Smooth muscle cell of the brain vasculature (primary cell): Measurements from ENCODE around the gene TRIP12.
A peak's percentile ranks its signal among the peaks of the same experiment; 100 is the strongest.
"Not testable (repeated sequence)": the region's sequence is repeated elsewhere in the genome, so short reads cannot be mapped to it uniquely, and the experiment has no call there.

Experiments
- DNase-seq: peaks from one replicate; pipeline ENCODE4 v3.0.0-alpha.2; 2012; ENCODE audit warnings: low read depth, low spot score

Gene TRIP12

DNA sequence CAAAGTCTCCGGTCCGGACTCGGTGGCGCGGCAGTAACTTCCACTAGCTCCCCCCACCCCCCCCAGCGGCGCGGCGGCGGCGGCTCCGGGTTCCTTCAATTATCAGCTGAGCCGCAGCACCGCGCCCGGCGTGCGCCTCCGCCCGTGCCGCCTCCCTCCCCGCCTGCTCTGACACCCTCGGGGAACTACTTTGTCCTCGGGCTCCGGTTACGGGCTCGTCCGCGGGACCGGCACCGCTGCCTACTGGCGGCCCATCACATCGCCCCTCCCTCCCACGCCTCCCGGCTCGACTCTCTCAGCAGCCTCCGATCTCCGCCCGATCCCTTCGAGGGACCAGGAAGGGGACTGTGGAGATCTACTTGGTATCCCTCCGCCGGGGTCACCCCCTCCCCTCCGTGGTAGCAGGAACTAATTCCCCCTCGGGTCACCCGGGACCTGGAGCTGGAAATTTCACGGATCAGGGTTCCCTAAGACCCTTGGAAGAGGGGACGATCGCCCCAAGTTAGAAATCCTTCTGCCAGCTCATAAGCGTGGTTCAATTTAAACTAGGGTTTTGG lies at the start of gene TRIP12:
Gene TRIP12 (minus strand): TSS at position 118 of the 557 bp plus-strand sequence. CDS start 41,930 bp downstream, outside the sequence.
- peak; percentile 90 for DNase-seq

DNA sequence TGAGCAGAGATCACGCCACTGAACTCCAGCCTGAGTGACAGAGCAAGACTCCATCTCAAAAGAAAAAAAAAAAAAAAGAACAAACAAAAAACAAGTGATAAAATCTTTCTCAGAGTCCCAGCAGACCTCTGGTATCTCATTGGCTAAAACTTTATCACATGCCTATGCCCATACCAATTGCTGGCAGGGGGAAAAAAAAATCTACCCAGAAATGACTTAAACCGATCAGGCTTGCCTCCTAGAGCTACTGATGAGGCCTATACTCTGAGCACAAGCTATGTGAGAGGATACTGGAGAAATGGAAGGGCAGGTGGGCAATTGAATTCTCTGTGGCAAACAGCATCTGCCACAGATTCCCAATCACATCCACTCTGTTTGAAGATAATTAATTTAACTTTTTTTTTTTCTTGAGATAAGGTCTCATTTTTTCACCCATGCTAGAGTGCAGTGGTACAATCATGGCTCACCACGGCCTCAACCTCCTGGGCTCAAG lies 49.5 kb upstream of the TRIP12 start:
- no peak for DNase-seq

DNA sequence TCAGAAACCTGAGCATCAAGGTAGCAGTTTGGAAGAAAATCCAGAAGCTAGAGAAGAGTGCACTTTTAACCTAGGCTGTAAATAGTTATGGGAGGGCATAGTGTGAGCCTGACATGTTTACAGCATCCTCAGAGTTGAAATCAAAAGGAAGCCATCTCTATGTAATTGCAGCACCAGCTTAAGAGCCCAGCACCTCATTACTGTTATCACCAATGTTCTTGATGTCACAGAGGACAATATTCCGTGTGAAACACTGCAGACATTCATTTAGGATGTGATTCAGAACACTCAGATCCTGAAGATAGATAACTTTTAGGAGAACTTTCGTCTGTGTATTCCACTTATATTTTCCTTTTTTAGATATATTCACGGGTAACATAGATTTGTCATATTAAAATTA lies 48.6 kb upstream of the TRIP12 start:
- no peak for DNase-seq

DNA sequence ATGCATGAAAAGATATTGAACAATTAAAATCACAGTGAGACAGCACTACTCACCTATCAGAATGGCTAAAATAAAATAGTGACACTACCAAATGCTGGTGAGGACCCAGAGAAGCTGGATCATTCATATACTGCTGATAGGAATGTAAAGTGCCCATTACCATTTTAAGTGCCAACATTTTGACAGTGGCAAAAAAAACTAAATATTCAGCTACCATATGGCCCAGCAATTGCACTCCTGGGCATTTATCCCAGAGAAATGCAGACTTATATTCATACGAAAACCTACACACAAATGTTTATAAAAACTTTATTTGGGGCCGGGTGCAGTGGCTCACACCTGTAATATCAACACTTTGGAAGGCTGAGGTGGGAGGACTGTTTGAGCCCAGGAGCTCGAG lies 48.1 kb upstream of the TRIP12 start:
- no peak for DNase-seq

DNA sequence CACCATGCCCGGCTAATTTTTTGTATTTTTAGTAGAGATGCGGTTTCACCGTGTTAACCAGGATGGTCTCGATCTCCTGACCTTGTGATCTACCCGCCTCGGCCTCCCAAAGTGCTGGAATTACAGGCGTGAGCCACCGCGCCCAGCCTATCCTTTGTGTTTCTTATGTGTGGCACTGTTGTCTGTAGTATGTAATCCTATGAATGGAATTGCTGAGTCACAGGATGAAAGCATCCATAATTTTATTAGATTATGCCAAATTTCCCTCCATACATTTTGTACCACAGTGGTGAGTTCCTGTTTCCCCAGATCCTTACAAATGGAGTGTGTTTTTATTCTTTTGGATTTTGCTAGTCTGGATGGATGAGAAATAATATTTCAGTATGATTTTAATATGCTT lies 41.8 kb upstream of the TRIP12 start:
- not testable (repeated sequence) for DNase-seq

DNA sequence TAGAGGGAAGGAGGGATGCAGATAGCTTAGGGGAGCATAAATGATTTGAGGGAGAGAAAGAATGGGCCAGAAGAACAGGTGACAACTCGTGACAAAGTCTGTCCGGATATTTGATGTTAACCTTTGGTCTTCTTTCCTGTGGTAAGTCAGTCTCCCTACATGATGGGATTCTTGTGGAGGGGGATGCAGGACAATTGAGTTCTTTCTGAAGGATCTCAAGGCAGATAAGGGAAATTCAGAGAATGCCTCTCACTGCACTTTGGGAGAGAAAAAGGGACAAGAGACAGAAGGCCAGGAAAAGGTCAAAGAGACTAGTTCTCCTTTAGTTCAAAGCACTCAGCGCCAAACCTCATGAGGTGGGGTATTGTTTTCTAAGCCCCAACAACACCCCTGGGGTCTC lies 34.7 kb upstream of the TRIP12 start:
- DNase-seq, result no peak

DNA sequence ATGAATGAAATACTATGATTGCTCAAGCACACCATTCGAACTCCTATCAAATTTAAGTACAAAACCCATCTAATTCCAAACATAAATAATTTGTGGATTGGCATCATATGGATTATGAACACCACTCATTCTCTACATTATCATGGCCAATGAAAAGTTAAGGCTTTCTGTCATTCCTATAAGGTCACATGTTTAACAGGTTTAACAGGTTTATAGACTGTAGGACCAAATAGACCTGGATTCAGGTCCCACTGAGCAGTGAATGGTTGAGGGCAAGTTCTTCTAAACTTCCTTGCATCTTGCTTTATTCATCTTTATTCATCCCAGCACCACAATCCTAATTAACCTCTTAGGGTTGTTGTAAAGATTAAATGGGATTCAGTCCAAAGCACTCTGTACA lies 33.9 kb upstream of the TRIP12 start:
- no peak for DNase-seq

DNA sequence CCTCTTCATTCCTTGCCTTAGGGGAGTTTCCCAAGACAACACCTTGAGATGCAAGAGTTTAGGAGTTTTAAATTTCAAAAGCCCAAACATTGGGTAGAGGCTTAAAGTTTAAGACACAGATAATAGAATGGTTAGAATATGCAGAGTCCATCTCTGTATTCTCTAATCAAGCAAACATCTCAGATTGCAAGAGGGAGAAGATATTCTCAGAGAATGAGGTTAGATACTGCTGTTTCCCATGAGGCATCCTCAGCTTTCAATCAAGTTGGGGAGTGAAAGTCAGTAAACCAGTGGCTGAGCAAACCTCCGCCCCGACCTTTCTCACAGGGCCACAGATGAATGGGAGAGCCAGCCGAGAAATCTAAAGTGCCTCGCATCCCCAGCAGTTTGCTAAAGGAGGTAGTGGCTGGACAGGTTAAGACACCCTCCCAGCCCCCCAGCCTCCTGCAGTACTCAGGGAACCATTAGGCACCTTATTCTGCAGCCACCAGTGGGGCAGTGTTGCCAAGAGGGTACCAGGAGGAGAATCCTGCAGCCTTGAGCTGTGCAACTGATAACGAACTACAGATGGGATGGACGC lies 30.5 kb upstream of the TRIP12 start:
- DNase-seq, result no peak

DNA sequence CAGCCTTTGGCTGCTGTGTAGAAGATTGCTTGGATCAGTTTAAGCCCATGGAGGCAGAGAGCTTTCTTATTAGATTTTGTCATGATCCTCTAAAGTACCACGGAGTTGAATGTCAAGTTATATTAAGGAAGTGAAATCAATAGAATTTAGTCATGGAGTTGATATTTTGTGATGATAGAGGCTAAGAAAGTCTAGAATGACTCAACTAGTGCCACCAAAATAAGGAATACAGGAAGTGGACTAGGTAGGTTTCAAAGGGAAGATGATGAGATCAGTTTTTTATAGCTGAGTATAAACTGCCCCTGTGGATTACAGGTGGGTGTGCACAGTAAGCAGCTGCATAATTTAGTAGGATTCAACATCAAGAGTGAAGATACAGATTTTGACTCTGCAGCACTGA lies 25.7 kb upstream of the TRIP12 start:
- no peak for DNase-seq

DNA sequence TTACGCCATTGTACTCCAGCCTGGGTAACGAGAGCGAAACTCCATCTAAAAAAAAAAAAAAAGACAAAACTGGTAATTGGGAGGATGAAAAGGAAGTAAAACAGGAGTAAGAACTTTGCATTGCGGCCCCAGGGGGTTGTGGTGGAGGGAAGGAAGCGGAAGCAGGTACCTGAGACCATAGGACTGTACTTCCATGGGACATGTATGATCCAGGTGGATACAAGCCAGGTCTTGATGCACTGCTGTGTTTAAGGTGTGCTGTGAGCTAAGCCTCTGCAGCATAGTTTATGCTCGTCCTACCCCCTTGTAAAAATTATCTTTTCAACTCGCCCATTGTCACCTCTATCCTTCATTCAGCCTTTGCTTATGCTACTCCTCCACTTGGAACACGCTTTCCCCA lies 24.2 kb upstream of the TRIP12 start:
- DNase-seq, result no peak

DNA sequence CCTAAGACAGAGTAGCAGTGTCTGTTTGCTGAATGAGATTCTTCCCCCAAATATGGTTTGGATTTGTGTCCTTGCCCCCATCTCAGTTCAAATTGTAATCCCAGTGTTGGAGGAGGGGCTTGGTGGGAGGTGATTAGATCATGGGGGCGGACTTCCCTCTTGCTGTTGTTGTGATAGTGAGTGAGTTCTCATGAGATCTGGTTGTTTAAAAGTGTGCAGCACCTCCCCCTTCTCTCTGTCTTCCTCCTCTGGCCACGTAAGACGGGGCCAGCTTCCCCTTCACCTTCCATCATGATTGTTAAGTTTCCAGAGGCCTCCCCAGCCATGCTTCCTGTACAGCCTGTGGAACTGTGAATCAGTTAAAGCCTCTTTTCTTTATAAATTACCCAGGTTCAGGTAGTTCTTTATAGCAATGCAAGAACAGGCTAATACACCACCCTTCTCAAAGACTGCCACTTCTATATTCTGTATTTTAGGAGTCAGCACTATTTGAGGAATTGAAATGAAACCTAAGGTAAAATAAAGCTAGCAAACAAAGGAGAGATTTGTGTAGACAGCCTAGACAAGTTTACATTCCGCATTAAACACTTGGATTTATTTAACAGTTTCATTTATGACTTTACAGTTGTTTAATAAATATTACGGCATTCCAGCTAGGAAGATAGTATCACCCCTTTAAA lies 22.1 kb upstream of the TRIP12 start:
- DNase-seq, result no peak

DNA sequence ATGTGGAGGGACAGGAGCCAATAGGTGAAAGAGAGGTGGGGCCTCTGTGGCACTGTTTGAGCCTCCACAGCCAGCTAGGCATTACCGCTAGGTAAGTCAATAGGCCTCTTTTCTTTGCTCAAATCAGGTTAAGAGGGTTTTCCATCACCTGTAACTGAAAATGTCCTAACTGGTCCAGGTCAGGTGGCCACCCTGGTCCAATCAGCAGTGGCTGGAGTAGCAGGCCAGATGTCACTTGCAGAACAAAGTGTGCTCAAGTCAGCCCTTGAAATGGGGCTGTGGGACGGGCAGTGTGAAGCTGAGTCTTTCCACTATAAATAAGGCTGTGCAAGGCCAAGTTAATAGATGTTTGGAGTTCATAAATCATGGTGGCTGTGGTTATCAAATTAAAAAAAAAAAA lies 21.4 kb upstream of the TRIP12 start:
- DNase-seq, result no peak

DNA sequence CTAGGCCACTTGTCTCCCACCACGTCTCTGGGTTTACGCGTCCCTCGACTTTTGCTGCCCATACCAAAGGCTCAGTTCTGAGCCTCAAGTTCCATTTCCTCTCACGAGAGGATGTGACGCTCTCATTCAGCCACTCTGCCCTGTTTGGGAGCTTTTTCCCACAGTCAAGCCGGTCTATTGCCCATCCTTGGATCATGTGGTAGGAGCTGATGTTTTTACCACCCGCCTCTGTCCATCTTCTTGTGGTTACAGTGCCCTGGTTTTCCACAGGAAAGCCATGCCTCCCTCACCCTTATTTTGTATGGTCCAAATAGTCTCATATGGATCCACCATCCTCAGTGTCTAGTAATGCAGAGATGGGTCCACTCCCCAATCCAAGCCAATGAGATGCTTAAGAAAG lies 20.9 kb upstream of the TRIP12 start:
- no peak for DNase-seq

DNA sequence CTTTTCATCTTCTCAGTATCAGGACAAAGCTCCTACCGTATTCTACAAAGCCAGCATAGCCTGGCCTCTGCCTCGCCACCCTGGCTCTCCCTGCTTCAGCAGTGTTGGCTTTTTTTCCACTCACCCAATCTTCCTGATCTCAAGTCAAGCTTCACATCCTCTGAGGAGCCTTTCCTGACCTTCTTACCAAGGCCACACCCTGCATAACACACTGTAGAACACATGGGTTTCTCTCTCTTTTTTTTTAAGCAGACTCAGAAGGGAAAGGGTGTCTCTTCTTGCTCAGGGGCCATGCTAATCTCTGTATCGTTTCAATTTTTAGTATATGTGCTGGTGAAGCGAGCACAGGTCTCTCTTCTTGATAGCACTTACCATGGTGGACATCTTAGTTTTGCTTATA lies 15.7 kb upstream of the TRIP12 start:
- DNase-seq, result no peak

DNA sequence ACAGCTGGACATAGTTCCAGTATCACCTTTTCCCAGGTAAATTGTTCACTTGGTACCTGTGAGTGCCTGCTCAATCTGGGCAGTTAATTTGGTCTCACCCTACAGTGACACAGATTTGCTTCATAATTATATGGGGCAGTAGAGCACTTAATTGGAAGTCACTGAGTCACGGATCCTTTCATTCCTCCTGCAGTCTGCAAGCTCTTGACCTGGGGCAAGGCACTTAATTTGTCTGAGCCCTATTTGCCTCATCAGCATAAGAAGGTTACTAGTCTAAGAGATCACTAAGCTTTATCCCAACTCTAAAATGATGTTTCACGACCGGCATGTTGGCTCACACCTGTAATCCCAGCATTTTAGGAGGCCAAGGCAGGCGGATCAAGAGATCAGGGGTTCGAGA lies 9.4 kb upstream of the TRIP12 start:
- no peak for DNase-seq

DNA sequence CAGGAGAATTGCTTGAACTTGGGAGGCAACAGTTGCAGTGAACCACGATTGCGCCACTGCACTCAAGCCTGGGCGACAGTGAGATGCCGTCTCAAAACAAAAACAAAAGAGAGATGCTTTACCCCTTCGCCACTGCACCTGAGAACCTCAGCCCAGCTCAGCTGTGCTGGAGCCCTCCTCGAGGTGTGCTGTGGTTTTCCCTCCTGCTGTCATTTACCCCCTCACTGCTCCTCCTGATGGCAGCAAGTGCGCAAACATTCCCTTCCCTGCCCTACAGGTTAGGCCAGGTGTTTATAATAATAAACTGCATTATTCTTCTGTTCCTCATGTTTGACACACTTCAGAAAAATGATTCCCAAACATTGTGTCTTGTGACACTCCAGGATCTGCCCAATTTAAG lies 8.8 kb upstream of the TRIP12 start:
- no peak for DNase-seq

DNA sequence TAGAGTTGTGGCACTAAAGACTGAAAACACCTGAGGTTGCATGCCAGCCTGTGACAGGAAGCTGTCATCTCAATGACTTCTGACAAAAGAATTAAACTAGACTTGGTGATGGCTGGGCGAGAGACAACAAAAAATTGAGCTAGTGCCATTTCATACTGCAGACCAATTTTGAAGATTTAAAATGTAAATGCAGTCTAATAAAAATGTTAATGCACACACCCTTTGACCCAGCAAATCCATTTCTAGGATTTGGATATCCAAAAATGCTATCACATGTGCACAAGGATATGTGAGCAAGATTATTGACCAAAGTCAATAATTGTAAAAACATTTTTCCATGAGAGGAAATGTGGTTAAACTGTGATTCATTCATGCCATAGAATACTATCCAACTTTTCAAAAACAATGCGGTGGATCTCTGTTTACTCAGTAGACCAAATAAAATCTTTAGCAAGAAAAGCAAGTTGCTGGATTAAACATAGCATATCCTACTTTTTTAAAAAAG lies 6.1 kb upstream of the TRIP12 start:
- no peak for DNase-seq

DNA sequence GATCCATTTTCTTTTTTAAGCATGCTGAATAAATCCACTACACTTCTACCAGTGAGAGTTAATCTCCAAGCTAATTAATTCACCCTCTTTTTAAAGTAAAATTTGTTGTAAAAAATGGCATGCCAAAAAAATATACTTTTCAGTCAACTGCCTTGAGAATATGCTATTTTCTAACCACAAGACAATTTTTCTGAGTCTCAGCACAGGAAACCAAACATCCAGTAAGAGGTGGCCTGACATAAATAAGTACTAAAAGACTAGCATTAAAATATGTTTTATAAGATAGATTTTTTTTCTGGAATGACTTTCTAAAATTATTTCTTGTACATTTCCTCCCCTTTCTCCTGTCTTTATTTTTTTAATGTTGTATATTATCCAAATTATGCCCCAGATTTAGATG lies 3.4 kb upstream of the TRIP12 start:
- DNase-seq, result no peak

DNA sequence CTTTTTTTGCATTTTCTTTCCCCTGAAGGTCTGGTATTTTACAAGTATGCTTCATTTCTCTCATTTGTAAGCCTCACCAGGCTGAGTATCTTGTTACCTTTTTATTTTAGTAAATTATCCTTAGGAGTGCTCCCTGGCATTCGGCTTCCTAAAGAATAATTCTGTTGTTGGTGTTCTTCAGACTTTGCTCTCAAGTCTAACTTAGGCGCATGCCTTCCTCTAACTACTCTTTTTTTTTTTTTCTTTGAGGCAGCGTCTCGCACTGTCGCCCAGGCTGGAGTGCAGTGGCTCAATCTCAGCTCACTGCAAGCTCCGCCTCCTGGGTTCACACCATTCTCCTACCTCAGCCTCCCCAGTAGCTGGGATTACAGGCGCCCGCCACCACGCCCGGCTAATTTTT lies 2.7 kb upstream of the TRIP12 start:
- DNase-seq, result not testable (repeated sequence)

DNA sequence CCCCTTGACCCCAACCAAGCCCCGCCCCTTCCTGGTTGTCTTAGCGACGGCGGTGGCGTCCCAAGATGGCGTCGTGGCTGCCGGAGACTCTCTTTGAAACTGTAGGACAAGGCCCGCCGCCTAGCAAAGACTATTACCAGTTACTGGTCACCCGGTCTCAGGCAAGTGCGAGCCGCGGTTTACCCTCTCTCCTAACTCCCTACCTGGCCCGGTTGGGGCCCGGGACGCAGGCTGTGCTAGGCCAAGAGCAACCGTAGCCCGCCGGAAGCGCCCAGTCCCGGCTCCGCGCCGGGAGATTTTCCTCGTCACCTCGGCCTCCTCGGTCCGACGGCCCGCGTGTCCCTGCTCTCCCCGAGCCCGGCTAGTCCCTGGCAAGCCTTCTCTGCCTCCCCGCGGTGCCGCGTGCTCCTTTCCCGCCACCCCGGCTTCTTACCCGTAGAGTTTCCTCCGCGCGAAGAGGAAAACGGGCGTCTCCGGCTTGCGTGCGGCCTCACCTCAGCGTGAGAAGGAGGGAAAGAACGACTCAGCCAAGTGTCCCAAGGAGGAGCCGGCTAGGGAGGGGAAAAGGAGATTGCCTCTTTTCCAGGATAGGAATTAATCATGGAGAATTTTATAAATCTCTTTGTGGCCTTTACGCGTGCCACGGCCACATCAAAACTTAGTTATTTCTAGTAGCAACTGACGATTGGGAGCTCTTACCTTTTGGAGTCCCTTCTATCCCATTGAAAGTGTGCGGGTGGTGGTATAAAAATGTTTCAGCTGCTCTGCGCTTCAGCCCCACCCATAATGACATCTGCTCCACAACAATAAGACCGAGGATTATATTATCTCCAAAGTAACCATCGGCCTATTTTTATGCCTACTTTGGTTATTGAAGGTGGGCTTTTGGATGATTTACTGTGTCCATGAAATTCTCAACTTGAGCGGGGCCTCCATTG lies 909 bp upstream of the TRIP12 start, which contains the start of gene FBXO36:
Gene FBXO36 (plus strand): TSS at position 55 of the 938 bp plus-strand sequence. CDS start 11 bp downstream, at position 66.
- no peak for DNase-seq

DNA sequence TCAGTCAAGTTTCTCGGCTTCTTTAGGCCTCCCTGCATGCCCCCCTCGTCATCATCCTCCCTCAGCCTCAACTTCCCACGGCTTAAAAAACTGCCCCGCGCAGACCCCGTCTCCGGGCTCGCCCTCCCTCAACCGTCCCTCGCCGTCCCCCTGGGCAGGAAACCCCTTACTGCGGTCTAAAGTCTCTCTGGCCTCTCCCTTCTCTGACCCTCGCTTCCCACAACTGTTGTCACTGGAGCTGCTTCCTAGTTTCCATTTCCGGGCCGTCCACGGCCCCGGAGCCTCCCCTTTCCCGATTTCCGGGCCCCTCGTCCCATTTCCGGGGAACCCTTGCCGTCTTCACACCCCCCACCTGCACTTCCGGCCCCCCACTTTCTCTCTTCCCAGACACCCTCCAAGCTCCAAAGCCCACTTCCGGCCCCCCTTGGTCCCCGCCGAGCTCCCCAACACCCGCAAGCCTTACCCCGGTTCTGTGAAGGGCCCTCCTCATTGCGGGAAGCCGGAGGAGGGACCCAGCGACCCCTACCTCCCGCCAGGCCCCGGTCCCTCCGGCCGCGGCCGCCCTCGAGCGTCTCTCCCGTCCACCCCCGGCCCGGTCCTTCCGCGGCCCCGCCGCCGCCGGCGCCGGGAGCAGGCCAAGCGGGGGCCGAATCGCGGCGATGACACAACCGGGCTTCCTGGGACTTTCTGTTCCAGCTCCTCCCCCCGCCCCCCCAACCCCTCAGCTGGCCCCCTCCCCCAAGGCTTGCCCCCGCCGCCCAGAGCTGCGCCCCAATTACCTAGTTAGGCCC lies 513 bp downstream of the TRIP12 start:
- no peak for DNase-seq
